ENCODE data around the gene SPOCK3. TPM values are rescaled to one million over a fixed set of nuclear protein-coding genes. Genes with fewer than 3 reads are reported as not detected.
"Not testable (repeated sequence)": the region's sequence is repeated elsewhere in the genome, so short reads cannot be mapped to it uniquely, and the experiment has no call there.

The SPOCK3 gene
- total RNA-seq, 8 experiments from 2014 or later: 0.41 to 42.2 (median 18.6) TPM; not detected in 2

DNA sequence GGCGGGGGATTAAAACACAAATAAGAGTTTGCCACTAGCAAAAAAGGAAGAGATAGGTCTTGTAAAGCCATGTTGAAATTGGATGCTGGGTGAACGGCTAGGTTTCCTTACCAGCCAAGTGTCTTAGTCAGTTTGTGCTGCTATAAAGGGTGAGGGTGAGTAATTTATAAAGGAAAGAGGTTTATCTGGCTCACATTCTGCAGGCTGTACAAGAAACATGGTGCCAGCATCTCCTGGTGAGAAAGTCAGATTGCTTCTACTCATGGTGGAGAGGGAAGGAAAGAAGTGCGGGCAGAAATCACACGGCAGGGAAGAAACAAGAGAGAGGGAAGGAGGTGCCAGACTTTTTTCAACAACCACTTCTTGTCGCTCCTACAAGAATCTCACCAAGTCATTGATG, 507.5 kb downstream of the SPOCK3 start:
- no peak for ATAC-seq (replicated peaks in 6 of 8)
- Histone ChIP-seq H3K4me3 (no peak overlapping the region), H3K4me1 (replicated peaks in 1 of 2) (no peaks in the 10 kb centered on the region), H3K27ac (no peak overlapping the region)
- WGBS, 10 experiments: 6 to 94% (median 79%) methylated on average over 1 to 4 of the region's 5 CpGs
- in situ Hi-C loops (cut with MboI; ENCODE audit: low pct_unique_long_range_greater_than_20kb in 2 of 9, low sequenced_read_pairs in 9 of 9, unreplicated experiment in 9 of 9): no loop called here

DNA sequence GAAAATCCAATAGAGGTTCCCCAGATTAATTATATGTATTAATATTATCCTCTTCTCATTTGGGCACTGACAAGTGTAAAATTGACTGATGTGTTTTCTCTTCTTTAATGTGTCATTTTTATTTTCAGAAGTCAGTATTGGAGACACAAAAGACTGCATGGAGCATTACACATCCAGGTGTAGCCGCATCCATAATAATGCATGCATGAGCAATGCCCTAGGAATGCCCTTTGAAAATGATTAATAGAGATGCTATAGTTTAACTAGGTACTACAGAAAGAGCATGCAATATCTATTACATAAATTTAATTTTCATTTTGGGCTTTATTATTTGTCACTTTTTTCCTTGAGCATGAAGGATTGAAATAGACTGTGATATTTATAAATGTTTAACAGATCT, 509.9 kb downstream of the SPOCK3 start:
- in situ Hi-C loops (cut with MboI; ENCODE audit: low pct_unique_long_range_greater_than_20kb in 2 of 9, low sequenced_read_pairs in 9 of 9, unreplicated experiment in 9 of 9): no loop called here
- no peak overlapping the region for H3K4me3 ChIP-seq
- WGBS, 10 experiments: 17 to 100% (median 79%) methylated on average over 1 of the region's 1 CpG; no CpG with 5 or more reads in 4 of the 10 experiments
- H3K27ac ChIP-seq: no peak overlapping the region
- H3K4me1 ChIP-seq (replicated peaks in 1 of 2): no peaks in the 10 kb centered on the region
- peak in 1 of 8 experiments; percentile 23 for ATAC-seq (replicated peaks in 6 of 8)

DNA sequence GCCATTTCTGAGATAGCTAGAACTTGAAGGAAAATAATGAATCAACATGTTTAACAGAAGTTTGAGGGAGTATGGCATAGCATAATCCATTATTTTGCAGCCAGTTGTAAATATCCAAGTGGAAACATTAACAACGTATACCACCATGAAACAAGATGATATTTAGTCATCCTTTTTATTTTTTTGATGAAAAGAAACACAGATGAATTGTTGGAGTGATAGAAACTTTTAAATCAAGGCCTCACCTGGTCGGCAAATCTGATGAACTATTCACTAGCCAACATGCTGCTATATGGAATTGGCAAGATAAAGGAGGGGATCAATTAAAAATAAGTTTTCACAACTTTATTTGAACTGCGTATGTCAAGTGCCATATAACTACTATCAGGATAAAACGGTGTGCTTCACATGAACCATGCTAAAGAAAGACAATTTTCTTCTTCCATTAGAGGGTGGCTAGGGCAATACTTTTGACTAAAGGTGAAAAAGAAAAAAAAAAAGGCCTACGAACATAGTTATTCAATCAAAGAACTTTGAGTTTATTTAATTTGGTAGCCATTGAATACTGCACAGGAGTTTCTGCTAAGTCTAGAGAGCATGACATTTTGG, 510.7 kb downstream of the SPOCK3 start:
- H3K4me3 ChIP-seq: no peak overlapping the region
- in situ Hi-C loops (cut with MboI; ENCODE audit: low pct_unique_long_range_greater_than_20kb in 2 of 9, low sequenced_read_pairs in 9 of 9, unreplicated experiment in 9 of 9): no loop called here
- H3K4me1 ChIP-seq (replicated peaks in 1 of 2): no peaks in the 10 kb centered on the region
- no peak overlapping the region for H3K27ac ChIP-seq
- WGBS, 10 experiments: 9 to 100% (median 80%) methylated on average over 1 to 5 of the region's 5 CpGs
- no peak for ATAC-seq (replicated peaks in 6 of 8)

DNA sequence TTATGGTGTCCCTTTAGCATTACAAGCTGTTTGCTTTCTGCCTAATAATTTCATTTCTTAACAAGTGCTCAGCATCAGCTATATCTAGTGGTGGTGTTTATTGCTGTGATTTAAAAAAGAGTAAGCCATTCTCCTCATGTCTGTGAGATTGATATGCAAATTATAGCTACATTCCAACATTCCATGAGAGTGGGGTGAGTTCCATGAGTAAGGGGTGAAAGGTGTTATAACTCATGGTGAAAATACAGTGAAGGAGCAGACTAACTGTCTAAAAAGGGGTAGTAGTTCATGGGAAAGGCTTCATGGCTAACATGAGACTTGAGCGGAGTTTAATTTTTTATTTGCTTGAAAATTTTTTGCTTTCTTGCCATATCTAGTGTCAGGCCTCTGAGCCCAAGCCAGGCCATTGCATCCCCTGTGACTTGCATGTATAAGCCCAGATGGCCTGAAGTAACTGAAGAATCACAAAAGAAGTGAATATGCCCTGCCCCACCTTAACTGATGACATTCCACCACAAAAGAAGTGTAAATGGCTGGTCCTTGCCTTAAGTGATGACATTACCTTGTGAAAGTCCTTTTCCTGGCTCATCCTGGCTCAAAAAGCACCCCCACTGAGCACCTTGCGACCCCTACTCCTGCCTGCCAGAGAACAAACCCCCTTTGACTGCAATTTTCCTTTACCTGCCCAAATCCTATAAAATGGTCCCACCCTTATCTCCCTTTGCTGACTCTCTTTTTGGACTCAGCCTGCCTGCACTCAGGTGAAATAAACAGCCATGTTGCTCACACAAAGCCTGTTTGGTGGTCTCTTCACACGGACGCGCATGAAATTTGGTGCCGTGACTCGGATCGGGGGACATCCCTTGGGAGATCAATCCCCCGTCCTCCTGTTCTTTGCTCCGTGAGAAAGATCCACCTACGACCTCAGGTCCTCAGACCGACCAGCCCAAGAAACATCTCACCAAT, 518.3 kb downstream of the SPOCK3 start:
- ATAC-seq (replicated peaks in 6 of 8): not testable (repeated sequence)

DNA sequence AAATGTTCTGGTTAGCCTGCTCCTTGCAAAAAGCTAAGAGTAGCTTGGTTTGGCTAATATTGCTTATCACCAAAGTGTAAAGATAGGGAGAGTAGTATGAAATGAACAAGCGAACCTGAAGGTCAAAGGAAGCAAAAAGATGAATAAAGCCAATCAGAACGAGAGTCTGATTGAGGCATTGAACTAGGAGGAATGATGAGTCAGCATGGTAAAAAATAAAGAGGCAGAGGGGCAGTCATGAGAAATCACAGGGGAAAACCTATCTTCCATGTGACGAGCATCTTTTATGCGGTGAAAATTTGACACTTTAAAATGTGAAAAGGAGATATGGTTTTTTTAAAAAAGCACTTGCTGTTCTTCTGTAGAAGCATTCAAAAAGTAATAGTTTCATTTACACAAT, 533.7 kb downstream of the SPOCK3 start:
- Histone ChIP-seq H3K4me3 (no peak overlapping the region), H3K27ac (no peak overlapping the region), H3K4me1 (replicated peaks in 1 of 2) (no peaks in the 10 kb centered on the region)
- in situ Hi-C loops (cut with MboI; ENCODE audit: low pct_unique_long_range_greater_than_20kb in 2 of 9, low sequenced_read_pairs in 9 of 9, unreplicated experiment in 9 of 9): no loop called here
- 13 to 100% (median 86%) methylated on average over 1 to 4 of the region's 4 CpGs; no CpG with 5 or more reads in 1 of the 10 experiments for WGBS, 10 experiments
- ATAC-seq (replicated peaks in 6 of 8): no peak

More for the DNA sequence above, 518.3 kb downstream of the SPOCK3 start:
- 29 to 91% (median 67%) methylated on average over 1 to 9 of the region's 12 CpGs; no CpG with 5 or more reads in 3 of the 10 experiments for WGBS, 10 experiments
- H3K4me3 ChIP-seq; in situ Hi-C loops (cut with MboI; ENCODE audit: low pct_unique_long_range_greater_than_20kb in 2 of 9, low sequenced_read_pairs in 9 of 9, unreplicated experiment in 9 of 9); H3K4me1 ChIP-seq (replicated peaks in 1 of 2); H3K27ac ChIP-seq: not testable (repeated sequence)

DNA sequence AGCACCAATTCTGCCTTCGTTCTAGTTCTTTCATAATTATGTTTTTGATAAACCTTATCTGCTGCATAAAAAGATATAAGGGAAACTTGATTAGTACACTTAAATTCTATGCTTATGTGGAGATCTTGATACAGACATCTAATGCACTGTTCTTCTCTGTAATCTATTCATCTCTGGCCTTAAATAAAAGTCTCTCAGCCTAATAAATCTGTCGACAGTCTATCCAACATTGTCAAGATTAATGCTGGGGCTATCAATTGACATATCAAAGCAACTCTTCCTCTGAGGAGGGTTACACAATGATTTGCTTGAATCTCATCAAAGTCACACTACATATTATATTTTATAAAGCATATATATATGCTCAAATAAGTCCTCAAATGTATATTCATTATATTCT, 545.5 kb downstream of the SPOCK3 start:
- H3K27ac ChIP-seq: no peak overlapping the region
- ATAC-seq (replicated peaks in 6 of 8): no peak
- 0 to 84% (median 64%) methylated on average over 1 to 2 of the region's 2 CpGs for WGBS, 10 experiments
- in situ Hi-C loops (cut with MboI; ENCODE audit: low pct_unique_long_range_greater_than_20kb in 2 of 9, low sequenced_read_pairs in 9 of 9, unreplicated experiment in 9 of 9): no loop called here
- no peaks in the 10 kb centered on the region for H3K4me1 ChIP-seq (replicated peaks in 1 of 2)
- no peak overlapping the region for H3K4me3 ChIP-seq

DNA sequence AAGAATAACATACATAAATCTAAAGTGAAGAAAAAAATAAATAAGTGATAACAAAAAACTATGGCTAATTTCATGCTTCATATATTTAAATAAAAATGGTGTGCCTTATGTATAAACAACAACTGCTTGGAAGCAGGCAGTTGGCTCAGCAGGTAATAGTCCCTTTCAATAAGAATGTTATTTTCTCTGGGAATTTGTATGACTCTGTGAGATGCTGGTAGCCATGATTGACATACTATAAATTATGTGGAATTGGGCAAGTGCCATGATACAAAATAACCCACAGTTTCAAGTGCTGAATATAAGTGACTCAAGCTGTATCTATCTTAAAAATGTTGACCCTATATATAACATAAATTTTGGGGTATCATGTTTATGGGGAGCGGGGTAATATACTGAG, 546.5 kb downstream of the SPOCK3 start:
- in situ Hi-C loops (cut with MboI; ENCODE audit: low pct_unique_long_range_greater_than_20kb in 2 of 9, low sequenced_read_pairs in 9 of 9, unreplicated experiment in 9 of 9): no loop called here
- Histone ChIP-seq H3K4me1 (replicated peaks in 1 of 2) (no peaks in the 10 kb centered on the region), H3K4me3 (no peak overlapping the region), H3K27ac (no peak overlapping the region)
- 0 to 100% (median 40%) methylated on average over 1 of the region's 1 CpG; no CpG with 5 or more reads in 4 of the 10 experiments for WGBS, 10 experiments
- ATAC-seq (replicated peaks in 6 of 8): no peak

Measured in motor neuron (in vitro differentiated cells).